HG03457 (cell line): ENCODE results near the gene LRRC15.

ENCODE experiments used
- ATAC-seq: cut with Tn5 transposase; IDR thresholded peaks from one replicate; pipeline ENCODE4 v1.9.1; 2021; ENCODE audit warnings: moderate number of reproducible peaks; ENCODE audit not compliant: unreplicated experiment

LRRC15 gene

DNA sequence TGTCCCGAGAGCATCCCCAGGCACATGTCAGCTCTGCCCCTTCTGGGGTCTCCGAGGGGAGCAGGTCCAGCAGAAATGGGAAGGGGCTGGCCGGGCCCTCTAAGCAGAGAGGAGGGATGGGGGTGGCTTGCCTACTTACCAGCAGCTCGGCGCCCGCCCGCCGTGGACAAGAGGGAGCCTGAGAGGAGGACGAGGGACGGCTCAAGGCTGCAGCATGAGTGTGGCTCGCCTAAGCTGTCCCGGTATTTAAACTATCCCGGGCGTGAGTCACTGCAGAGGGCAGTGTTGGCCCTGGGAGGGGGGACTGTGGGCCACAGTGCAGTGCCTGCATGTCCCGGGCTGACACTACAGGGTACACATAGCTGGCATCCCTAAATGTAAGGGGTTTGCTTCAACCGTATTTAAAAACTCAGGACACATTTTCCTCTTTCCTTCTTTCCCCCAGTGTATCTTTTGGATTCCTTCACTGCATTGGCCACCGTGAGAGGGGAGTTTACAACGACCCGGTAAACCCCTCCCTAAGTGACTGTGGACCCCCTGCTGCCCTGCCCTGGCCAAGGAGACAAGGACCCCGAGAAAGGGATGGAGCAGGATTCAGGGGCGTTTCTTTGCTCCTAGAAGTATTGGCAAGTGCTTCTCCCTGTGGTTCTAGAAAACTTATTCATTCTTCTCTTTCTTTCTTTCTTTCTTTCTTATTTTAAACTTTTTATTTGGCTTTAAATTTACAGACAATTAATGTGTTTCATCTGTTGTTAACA is at the start of gene LRRC15:
Gene LRRC15 (minus strand): TSS at position 222 of the 758 bp plus-strand sequence. CDS start 8,700 bp downstream, outside the sequence.
- ATAC-seq = no peak

DNA sequence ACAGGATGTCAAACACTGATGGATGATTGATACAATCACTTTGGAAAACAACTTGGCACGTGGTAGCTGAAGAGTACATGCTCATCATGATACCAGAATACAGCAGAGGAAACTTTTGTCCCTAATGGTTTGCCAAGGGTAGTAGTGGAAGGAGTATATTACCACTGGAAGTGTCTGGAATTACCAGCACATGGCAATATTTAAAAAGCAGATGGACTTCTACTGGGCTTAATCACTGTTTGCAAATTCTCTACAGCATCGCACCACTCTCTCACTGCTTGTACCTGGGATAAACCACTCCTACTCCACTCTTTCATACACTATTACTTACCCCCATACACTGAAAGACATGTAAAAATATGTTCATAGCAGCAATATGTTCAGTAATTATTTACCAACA is 49.1 kb upstream of the LRRC15 start:
- ATAC-seq = no peak

DNA sequence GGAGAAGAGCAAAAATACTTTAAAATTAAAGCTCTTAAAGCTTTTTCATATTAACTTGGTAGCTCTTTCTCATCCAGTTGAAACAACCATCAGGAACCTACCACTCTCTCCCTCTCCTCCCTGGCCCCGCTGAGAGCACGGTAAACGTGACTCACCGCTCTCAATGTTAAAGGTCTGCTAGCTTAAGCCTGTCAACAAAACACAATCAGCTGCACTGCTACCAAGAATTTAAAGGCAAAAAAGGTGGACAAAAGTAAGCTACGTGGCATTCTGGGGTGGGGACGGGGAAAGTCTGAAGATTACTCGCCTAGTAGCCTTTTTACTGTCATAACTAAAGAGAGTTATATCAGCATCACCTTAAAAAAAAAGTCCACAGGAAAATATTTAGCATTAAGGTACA is 37.9 kb upstream of the LRRC15 start:
- ATAC-seq = no peak

DNA sequence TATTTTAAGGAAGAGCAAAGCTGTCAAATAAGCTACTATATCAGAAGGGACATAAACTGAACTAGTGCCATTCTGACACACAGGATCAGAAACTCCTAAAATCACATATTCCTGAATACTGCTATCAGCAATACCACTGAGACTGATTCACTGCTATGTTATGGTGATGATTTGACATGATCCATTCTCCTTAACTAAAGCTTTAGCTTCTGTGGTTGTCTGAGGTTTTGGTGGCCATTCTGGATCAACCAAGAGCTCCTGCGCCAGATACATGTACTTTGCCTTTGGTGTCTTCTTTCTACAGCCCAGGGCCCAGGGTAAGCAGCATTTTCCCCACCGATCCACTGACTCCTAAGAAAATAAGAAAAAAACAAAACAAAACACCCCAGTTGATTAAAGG is 36.2 kb upstream of the LRRC15 start:
- no peak for ATAC-seq

DNA sequence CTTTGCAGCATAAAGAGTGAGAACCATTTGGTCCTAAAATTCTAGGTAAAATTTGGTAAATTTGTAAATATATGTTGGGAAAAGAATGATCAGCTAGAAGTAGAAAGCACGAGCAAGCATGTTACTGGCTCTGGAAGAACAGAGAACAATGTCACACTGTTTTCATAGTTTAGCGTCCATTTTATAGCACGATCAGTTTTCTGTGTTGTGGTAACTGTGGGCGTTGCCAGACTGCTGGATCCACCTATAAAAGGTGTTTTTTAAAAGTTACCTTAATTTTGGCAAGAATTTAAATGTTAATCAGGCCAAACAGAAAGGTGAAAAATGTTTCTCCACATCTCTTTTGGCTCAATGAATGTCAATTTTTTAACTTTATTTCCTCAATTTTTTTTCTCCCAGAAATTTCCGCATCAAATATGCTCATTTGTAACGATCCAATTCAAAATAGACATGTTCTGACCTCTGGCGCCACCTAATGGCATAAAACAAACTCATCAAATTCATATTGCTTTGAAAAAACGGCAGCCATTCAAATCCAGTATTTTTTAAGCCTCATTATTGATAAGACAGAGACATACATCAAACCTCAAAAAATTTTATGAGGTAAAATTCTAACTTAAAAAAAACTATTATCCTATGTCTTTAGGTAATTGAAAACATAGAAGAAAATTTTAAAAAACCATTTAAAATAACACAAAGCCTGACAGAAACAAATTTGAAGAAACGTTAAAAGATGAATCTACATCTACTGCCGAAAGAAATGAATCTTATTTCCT is 35.0 kb upstream of the LRRC15 start:
- no peak for ATAC-seq

DNA sequence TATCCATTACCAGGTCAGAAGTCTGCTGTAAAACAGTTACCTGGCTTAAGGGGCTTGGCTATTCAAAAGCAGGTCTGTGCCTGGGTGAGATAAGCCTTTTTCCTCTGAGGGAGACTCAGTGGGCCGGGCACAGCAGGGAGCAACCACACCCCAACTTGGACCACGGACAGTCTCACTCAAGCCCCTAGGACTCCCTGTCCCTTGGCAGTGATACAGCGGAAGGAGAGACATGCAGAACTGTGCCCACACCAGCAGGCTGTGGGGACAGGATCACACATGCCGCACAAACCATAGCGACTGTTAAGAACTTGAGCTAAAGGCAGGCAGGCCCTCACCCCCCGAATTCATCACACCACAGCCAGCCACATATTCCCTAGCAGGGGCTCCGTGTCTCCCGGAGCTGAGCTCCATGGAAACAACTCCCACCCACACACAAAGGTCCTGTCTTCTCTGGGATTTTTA is 32.4 kb upstream of the LRRC15 start:
- no peak for ATAC-seq

DNA sequence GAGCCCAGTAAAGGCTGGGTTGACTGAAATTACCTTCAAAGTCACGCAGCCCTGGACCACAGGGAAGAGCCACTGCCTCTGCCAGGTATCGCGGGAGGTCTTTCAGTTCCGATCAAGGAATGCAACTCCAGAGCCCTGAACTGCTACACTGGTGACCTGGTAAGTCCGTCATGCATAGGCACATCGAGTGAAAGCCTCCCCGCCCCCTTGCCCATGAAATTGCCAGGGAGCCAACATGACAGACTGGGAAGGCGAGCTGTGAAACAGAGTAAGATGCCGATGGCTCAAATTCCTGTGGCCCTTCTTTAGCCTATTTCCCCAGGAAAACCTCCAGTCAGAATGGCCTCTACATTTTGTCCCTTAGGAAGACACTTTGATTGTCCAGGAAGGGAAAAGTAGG is 31.8 kb upstream of the LRRC15 start:
- no peak for ATAC-seq

DNA sequence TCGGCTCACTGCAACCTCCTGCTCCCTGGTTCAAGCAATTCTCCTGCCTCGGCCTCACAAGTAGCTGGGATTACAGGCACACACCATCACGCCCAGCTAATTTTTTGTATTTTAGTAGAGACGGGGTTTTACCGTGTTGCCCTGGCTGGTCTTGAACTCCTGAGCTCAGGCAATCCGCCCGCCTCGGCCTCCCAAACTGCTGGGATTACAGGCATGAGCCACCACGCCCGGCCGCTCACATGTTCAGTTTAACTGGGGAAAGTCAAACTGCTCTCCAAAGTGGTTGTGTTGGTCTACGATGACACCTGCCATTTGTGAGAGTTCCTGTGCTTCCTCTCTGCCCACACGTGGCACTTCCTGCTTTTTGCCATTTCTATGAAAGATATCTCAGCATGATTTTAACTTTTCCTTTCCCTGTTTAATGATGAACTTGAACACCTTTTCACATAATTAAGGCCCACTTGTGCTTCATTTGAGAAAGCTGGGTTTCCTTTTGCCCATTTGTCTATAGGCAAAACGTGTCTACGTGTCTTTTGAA is 30.4 kb upstream of the LRRC15 start:
- ATAC-seq = no peak

DNA sequence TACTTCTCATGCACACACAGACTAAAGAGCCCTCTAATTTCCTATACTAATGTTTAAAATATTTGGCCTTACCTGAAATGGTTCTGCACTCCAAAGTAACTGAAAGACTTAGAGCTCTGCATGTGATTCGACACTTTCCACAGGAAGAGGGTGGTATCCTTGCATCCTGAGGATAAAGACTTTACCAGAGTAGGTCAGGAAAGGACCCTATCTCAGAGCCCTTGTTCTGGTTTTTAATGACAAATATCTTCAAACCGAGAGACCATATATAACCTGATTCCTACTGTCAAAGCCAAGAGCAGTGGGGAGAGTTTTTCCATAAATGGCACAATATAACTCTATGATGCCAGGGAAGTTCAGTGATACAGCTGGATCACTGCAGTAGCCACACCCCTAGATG is 29.6 kb upstream of the LRRC15 start, which contains the start of gene GP5:
Gene GP5 (minus strand): TSS at position 101 of the 400 bp plus-strand sequence. CDS start 984 bp downstream, outside the sequence.
- no peak for ATAC-seq

DNA sequence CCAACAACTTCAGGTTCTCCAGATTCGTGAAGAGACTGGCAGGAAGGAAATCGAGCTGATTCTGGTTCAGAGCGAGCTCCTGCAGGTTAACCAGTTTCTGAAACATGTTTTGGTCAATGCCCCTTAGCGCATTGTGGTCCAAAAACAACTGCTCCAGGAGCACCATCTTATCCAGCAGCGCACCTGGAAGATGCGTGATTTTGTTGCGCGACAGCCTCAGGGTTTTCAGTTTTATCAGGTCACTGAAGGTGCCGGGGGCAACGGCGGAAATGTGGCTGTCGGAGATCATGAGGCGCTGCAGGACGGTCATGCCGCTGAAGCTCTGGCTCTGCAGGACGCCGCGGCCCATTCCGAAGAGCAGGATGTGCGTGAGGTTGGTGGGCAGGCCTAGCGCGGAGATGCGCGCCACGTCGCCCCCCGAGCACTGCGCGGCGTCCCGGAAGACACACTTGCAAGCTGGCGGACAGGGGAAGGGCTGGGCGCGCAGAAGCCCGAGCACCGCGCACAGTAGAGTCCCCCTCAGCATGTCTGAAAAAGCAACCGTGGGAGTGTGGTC is 28.3 kb upstream of the LRRC15 start:
- no peak for ATAC-seq

DNA sequence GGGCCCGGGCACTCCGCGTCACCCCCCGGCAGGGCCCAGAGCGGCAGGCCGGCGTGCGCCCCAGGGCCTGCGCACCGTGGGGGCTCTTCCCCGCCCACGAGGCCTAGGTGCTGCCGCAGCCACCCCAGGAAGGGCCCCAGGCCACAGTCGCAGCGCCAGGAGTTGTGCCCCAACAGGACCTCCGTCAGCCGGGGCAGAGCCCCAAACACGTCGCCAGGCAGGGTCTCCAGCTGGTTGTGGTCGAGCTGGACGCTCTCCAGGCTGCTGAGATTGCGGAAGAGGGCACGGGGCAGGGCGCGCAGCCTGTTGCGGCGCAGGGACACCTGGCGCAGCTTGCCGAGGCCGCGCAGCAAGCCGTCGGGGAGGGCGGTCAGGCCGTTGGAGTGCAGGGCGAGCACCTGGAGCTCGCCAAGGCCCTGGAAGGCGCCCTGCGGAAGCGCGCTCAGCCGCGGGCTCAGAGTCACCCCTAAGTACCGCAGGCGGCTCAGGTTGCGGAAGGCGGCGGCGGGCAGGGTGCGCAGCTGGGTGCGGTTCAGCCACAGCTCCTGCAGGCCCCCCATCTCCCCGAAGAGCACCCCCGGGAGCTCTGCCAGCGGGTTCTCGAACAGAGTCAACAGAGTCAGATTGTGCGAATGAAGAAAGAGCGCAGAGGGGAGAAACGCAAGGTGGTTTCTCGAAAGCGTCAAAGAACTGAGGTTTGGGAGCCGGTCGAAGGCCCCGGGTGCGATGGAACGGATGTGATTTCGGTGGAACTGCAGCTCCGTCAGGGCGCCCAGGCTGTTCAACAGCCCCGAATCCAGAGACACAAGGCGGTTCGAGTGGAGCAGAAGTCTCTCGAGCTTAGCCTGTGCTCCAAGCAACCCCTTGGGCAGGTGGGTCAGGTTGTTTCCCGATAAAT is 27.6 kb upstream of the LRRC15 start:
- no peak for ATAC-seq

DNA sequence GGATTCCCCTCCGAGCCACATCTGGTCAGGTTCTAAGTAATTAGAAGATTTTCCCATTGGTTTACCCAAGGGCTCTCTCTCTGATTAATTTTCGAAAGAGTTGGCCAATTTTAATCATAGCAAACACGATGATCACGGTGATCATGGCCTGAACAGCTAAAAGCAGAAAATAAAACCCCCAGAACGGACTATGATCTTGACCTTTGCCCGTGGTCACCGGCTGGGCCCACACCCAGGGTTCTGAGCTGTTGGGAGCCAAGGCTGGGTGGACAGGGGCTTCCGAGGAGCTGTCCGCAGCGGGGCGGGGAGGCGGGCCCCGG is 27.0 kb upstream of the LRRC15 start:
- ATAC-seq = no peak

DNA sequence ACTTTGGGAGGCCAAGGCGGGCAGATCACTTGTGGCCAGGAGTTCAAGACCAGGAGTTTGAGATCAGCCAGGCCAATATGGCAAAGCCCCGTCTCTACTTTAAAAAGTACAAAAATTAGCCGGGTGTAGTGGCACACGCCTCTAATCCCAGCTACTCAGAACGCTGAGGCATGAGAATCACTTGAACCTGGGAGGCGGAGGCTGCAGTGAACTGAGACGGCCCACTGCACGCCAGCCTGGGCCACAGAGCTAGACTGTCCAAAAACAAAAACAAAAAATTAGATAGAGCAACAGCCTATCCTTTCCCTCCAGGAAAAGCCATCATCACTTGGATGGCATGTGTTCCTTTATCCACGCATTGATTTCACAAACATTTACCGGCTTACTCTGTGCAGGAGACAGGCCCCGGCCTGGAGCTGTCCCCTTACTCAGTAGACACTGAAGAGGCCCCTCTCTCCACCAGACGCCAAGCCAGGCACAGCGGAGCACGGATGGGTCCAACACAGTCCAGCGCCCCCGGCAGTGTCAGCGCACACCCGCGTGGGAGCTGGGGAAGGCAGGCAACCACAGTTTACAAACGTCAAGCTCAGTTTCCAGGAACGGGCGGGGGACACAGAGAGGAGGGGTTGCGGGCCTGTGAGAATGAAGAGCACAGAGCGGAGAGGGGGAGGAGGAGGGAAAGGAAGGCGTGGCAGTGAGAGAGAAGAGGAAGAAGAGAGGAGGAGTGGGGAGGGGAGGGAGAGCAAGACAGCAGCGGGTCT is 26.4 kb upstream of the LRRC15 start:
- ATAC-seq = no peak

DNA sequence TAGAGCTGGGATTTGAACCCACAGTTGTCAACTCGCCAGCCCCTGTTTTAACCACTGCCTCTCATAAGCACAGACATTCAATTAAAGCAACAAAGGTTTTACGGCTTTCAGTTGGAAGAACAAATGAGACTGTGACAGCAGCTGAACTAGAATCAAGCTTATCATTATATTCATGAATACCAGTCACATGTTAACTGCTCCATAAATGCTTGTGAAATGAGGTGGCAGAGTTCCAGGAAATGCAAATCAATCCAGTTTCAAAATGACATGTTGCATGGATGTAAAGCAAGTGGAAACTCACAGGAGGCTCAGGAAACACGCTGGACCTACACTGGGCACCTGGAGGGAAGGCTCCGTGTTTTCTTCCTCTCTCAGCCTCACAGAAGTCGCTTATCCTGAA is 25.7 kb upstream of the LRRC15 start:
- ATAC-seq = no peak

DNA sequence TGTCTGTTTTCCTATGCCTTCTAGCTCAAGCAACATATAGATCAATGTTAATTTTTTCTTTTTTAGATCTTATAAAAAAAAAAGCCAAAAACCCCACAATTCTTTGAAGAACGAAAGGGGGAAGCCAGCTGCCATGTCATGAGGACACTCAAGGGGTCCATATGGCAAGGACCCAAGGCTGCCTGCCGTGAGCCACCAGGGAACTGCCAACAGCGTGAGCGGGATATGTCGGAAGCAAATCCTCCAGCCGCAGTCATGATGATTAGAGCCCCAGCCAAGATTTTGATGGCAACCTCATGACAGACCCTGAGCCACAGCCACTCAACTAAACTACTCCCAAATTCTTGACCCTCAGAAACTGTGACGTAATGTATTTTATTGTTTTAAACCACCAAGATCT is 23.0 kb upstream of the LRRC15 start:
- no peak for ATAC-seq

DNA sequence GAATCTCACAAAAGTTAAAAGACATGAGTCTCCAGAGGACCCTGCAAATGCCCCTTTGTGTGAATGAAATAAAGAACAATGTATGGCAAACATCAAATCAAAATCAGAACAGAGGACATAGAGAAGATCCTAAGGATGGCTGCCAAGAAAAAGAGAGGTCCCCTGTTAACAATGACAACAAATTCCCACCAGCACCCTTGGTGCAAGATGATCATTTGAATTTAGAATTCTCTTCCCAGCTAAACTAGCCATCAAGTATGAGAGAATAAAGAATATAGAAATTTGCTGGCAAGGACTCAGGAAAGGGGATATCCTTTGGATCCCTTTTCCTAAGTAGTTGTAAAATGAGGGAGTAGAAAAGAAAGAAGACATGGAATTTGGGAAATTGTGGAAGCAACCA is 21.3 kb upstream of the LRRC15 start:
- ATAC-seq = no peak

DNA sequence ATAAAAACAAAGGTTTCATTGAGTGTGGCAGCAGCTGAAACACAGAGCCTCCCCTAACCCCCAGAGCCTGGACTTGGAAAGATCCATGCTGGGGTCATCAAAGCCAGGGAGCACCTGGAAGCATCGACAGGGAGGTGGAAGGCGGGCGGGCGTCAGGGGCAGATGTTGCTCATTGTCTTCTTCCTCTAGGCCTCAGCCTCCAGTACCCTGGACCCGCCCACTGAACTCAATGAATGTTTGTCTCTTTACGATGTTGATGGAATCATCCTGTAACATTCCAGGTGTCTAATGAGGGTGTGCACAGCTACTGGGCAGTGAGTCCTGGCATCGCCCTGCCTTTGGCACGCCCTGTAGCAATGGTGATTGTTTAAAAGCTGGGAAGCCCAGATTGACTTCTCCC is 19.7 kb upstream of the LRRC15 start:
- ATAC-seq = no peak

DNA sequence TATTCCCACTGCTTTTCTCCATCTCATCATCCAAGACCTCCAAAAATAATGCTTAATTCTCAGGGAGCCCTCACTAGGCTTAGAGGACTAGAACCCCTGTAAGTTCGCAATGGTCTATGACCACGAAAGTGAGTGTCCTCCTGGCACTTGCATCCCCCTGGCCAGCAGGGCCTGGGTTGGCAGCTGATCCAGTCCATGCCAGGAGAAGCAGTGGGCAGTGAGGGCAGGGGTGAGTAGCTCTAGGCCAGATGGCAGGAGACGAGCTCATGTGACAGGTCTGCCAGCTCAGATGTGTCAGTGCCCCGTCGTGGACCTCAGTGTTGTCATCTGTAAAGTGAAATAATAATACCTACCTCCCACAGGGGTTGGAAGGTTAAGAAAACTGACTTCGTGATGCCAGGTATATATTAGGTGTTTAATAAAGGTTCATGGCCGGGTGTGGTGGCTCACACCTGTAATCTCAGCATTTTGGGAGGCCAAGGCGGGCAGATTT is 18.4 kb upstream of the LRRC15 start:
- ATAC-seq = no peak

DNA sequence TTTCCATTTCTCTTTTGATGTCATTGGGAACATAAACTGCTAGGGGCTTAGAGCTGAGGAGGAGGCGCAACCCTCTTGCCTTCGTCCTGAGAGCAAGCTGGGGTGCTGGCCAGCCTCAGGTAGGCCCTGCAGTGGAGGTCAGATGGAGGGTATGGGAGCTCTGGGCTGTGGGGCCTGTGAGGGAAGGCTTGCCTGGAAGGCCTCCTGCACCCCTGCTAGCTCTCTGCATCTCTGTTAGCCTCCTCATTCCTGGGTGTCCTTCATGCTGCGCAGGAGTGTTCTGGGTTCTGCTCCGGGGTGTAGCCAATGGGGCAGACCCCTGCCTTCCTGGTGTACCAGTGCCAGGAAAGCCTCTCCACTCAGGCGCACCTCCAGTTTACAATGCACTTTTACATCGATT is 17.7 kb upstream of the LRRC15 start:
- ATAC-seq = no peak

DNA sequence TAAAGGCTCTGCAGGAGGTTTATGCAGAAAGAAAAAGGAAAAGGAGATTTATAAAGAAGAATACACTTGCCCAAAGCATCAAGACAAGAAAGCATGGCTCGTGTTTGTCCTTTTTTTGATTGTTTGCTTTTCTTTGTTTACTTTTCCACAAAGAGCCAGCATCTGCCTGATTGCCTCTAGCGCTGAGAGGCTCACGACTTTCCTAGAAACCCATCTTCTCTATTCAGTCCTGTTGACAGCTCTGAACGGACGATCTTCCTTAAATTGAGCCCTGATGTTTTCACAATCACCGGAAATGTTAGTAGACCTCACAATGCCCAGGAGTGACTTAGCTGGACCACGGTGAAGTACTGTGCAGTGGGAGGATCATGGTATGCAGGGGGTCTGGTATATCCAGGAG is 17.1 kb upstream of the LRRC15 start:
- ATAC-seq = no peak
